ENCODE measurements around the gene GPR155. TPM values are rescaled to one million over a fixed set of nuclear protein-coding genes. Genes with fewer than 3 reads are reported as not detected.
A peak's percentile ranks its signal among the peaks of the same experiment; 100 is the strongest.

GPR155 gene
- total and polyA plus RNA-seq, 9 of the 15 experiments (the other 6 are each of a cell fraction or from before 2014, with no cell fraction given), result 0.04 to 0.40 (median 0.11) TPM; not detected in 1

DNA sequence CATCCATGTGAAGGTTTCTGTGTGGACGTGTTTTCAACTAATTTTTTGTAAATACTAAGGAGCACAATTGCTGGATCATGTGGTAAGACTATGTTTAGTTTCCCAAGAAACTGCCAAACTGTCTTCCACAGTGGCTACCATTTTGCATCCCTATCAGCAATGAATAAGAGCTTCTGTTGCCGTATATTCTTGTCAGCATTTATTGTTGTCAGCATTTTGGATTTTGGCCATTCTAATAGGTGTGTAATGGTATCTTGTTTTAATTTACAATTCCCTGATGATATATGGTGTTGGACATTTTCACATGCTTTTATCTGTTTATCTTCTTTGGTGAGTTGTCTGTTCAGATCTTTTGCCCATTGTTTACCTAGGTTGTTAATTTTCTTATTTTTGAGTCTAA is 56.8 kb downstream of the GPR155 start:
- 47% methylated on average over 2 of the region's 2 CpGs for WGBS (ENCODE audit: insufficient coverage, low coverage, missing lambda C conversion rate)
- BruUV-seq (replicated peaks), result no TSS peak
- POLR2A ChIA-PET, result no interaction called here

DNA sequence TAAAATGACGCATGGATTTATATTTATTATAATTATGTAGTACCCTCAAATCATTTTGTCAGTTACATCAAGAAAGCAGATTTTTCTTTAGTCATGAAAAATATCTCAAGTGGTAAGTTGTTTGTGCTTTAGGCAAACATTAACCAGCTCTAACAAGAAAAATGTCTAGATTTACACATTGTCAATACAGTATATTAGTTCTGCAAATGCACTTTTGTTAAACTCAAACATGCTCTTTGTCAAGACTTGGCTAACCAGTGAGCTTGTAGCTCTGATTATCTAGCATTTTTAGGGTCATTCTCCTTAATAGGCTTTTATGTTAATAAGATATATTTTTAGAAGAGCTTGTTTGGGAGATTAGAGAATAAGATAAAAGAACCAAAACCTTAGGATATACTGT is 58.6 kb downstream of the GPR155 start:
- DNase-seq (ENCODE audit: extremely low read depth in 1 of 4, low spot score in 3 of 4) (no peak), ATAC-seq (no peak)
- POLR2A ChIA-PET, result interaction anchor here (0.8 kb wide), 1 partner anchor 119 kb away, joined by 3 read pairs; no protein-coding TSS in a partner anchor

More for the DNA sequence above, 56.8 kb downstream of the GPR155 start:
- Histone ChIP-seq H3K79me2 (ENCODE audit: control insufficient read depth, insufficient read depth, low read length) (no peaks in the 10 kb centered on the region), H3K4me3 (no peak overlapping the region), H3K9ac (ENCODE audit: insufficient read depth in 1 of 2, low read depth in 2 of 2, low read length in 2 of 2) (no peak overlapping the region), H3K9me1 (ENCODE audit: control insufficient read depth, insufficient read depth, low read length) (no peaks in the 10 kb centered on the region), H3K4me2 (ENCODE audit: insufficient read depth, low read length) (no peak overlapping the region), H3K4me1 (replicated peaks in 1 of 2; ENCODE audit: control insufficient read depth in 2 of 2, insufficient read depth in 2 of 2, low read length in 2 of 2) (no peaks in the 10 kb centered on the region), H4K20me1 (replicated peaks; ENCODE audit: control insufficient read depth, insufficient read depth, low read length) (no peaks in the 10 kb centered on the region), H3K9me3 (replicated peaks; ENCODE audit: control insufficient read depth, insufficient read depth, low read depth, low read length) (no peaks in the 10 kb centered on the region), H3K27me3 (ENCODE audit: control insufficient read depth in 2 of 2, insufficient read depth in 2 of 2, low read length in 2 of 2) (no peaks in the 10 kb centered on the region), H2AFZ (ENCODE audit: low read depth, low read length) (no peak overlapping the region), H3K36me3 (ENCODE audit: control insufficient read depth, insufficient read depth, low read length) (no peaks in the 10 kb centered on the region), H3K27ac (ENCODE audit: extremely low read depth, low read depth, low read length) (no peak overlapping the region)
- ATAC-seq (no peak), DNase-seq (ENCODE audit: extremely low read depth in 1 of 4, low spot score in 3 of 4) (no peak), FAIRE-seq (no peak)
- intact Hi-C loops (cut with micrococcal nuclease) (no loop called here), in situ Hi-C loops (cut with MboI) (no loop called here)
- TF ChIP-seq ZNF347 (CRISPR knock-in tag; IDR thresholded peaks at IDR 0.05; ENCODE audit: low read depth), result no peak
- peak; percentile 36; the same call in 1 of the 2 replicates for TF ChIP-seq C11orf30 (IDR thresholded peaks at IDR 0.05; ENCODE audit: low read depth)
- TF ChIP-seq ZNF316 (IDR thresholded peaks at IDR 0.05), result peak; percentile 63
- CTCF ChIA-PET (ENCODE audit: low intra/inter-chr PET ratio), result no interaction called here

More for the DNA sequence above, 58.6 kb downstream of the GPR155 start:
- H3K9me1 ChIP-seq (ENCODE audit: control insufficient read depth, insufficient read depth, low read length), result no peaks in the 10 kb centered on the region
- H3K4me2 ChIP-seq (ENCODE audit: insufficient read depth, low read length), result no peak overlapping the region
- BruUV-seq (replicated peaks), result no TSS peak
- CTCF ChIA-PET (ENCODE audit: low intra/inter-chr PET ratio), result no interaction called here
- H3K9ac ChIP-seq (ENCODE audit: insufficient read depth in 1 of 2, low read depth in 2 of 2, low read length in 2 of 2), result no peak overlapping the region
- WGBS (ENCODE audit: insufficient coverage, low coverage, missing lambda C conversion rate), result 67% methylated on average over 1 of the region's 1 CpG
- no peak overlapping the region for H2AFZ ChIP-seq (ENCODE audit: low read depth, low read length)
- no peaks in the 10 kb centered on the region for H3K79me2 ChIP-seq (ENCODE audit: control insufficient read depth, insufficient read depth, low read length)
- in situ Hi-C loops (cut with MboI) (no loop called here), intact Hi-C loops (cut with micrococcal nuclease) (no loop called here)
- no peaks in the 10 kb centered on the region for H4K20me1 ChIP-seq (replicated peaks; ENCODE audit: control insufficient read depth, insufficient read depth, low read length)
- no peaks in the 10 kb centered on the region for H3K4me1 ChIP-seq (replicated peaks in 1 of 2; ENCODE audit: control insufficient read depth in 2 of 2, insufficient read depth in 2 of 2, low read length in 2 of 2)
- H3K9me3 ChIP-seq (replicated peaks; ENCODE audit: control insufficient read depth, insufficient read depth, low read depth, low read length), result no peaks in the 10 kb centered on the region
- no peak overlapping the region for H3K4me3 ChIP-seq
- no peak for FAIRE-seq
- no peaks in the 10 kb centered on the region for H3K36me3 ChIP-seq (ENCODE audit: control insufficient read depth, insufficient read depth, low read length)
- no peaks in the 10 kb centered on the region for H3K27me3 ChIP-seq (ENCODE audit: control insufficient read depth in 2 of 2, insufficient read depth in 2 of 2, low read length in 2 of 2)
- TF ChIP-seq NCOR1 (IDR thresholded peaks at IDR 0.05) (no peak), HOXB6 (CRISPR knock-in tag; IDR thresholded peaks at IDR 0.05; ENCODE audit: borderline replicate concordance) (no peak), ZNF146 (CRISPR knock-in tag; IDR thresholded peaks at IDR 0.05; ENCODE audit: unreplicated experiment) (no peak), KAT7 (CRISPR knock-in tag; IDR thresholded peaks at IDR 0.05; ENCODE audit: borderline replicate concordance) (no peak), STAT5B (CRISPR knock-in tag; IDR thresholded peaks at IDR 0.05) (no peak)
- TF ChIP-seq, protein P1, sequence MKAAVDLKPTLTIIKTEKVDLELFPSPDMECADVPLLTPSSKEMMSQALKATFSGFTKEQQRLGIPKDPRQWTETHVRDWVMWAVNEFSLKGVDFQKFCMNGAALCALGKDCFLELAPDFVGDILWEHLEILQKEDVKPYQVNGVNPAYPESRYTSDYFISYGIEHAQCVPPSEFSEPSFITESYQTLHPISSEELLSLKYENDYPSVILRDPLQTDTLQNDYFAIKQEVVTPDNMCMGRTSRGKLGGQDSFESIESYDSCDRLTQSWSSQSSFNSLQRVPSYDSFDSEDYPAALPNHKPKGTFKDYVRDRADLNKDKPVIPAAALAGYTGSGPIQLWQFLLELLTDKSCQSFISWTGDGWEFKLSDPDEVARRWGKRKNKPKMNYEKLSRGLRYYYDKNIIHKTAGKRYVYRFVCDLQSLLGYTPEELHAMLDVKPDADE (conservative IDR thresholded peaks at IDR 0.05; ENCODE audit: control insufficient read depth, low read depth, low read length), result no peak
- TF ChIP-seq, protein P2, sequence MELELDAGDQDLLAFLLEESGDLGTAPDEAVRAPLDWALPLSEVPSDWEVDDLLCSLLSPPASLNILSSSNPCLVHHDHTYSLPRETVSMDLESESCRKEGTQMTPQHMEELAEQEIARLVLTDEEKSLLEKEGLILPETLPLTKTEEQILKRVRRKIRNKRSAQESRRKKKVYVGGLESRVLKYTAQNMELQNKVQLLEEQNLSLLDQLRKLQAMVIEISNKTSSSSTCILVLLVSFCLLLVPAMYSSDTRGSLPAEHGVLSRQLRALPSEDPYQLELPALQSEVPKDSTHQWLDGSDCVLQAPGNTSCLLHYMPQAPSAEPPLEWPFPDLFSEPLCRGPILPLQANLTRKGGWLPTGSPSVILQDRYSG (tag; conservative IDR thresholded peaks at IDR 0.05; ENCODE audit: low read depth), result no peak
- H3K27ac ChIP-seq (ENCODE audit: extremely low read depth, low read depth, low read length), result no peak overlapping the region

All from K562 (cell line).